Right cardiac atrium (tissue), 5 donors: ENCODE results near the gene FEN1. TPM values are rescaled to one million over a fixed set of nuclear protein-coding genes. Genes with fewer than 3 reads are reported as not detected.
A peak's percentile ranks its signal among the peaks of the same experiment; 100 is the strongest.

Experiments
- ATAC-seq, 2 donors: fragments of 200-7000 bp; cut with Tn5 transposase; one replicate each; pipeline versions ENCODE4 v1.8.0 to v1.9.1; 2020; ENCODE audit warnings: moderate library complexity in 2 of 2, mild to moderate bottlenecking in 1 of 2
- DNase-seq, 3 donors: peaks; one replicate each; pipeline ENCODE4 v3.0.0-alpha.2; 2020
- H3K27ac ChIP-seq: one replicate; pipeline ENCODE4 v1.5.1; 2013; ENCODE audit warnings: mild to moderate bottlenecking, low read length, control low read depth, moderate library complexity
- H3K27me3 ChIP-seq: one replicate; pipeline ENCODE4 v1.6.1; 2013; ENCODE audit not compliant: control insufficient read depth, insufficient read depth
- H3K4me1 ChIP-seq: one replicate; pipeline ENCODE4 v1.6.1; 2013; ENCODE audit warnings: low read length; ENCODE audit not compliant: control insufficient read depth, insufficient read depth
- H3K4me3 ChIP-seq: one replicate; pipeline ENCODE4 v1.5.1; 2013; ENCODE audit warnings: low read length, control low read depth
- H3K9me3 ChIP-seq: one replicate; pipeline ENCODE4 v1.6.1; 2013; ENCODE audit warnings: low read length; ENCODE audit not compliant: control insufficient read depth
- WGBS: extraction: QIAGEN DNeasy Blood & Tissue Kit; methylation state at CpG from one replicate; pipeline ENCODE4 v1.1.7; 2013; 5-methylcytosine and 5-hydroxymethylcytosine counted together
- intact Hi-C, 4 donors: fragments of 100-400 bp; cut with DNase I; formaldehyde crosslinking; loops; one replicate each; pipeline versions ENCODE4 v1.11.0 to v1.14.0; 2022 to 2023
- polyA plus RNA-seq: library from polyadenylated mRNA; stranded (reverse); fragments of 200-250 nt; gene quantifications from one replicate; pipeline ENCODE4 v1.2.3, GENCODE V29; 2013
- total RNA-seq, 4 donors: library from RNA; stranded (reverse); fragmentation: NEBNext Ultra II Directional; extraction: Animal tissue kit (Norgen Biotek cat#: 25700); gene quantifications; one replicate each; pipeline ENCODE4 v1.2.1, GENCODE V29; 2021
- donor health status: healthy with polysubstance abuse.
- donor health status: DM: no; HTN: yes; CAD: no.
- donor health status: DM: no; HTN: no; CAD: no.
- donor health status: DM: no; HTN: yes; CAD: no; lungs with severe emphysema.
- donor health status: DM: yes; HTN: yes; CAD: no.

FEN1 gene
- total and polyA plus RNA-seq, 5 donors, result 4.6 to 5.4 (median 5.1) TPM

DNA sequence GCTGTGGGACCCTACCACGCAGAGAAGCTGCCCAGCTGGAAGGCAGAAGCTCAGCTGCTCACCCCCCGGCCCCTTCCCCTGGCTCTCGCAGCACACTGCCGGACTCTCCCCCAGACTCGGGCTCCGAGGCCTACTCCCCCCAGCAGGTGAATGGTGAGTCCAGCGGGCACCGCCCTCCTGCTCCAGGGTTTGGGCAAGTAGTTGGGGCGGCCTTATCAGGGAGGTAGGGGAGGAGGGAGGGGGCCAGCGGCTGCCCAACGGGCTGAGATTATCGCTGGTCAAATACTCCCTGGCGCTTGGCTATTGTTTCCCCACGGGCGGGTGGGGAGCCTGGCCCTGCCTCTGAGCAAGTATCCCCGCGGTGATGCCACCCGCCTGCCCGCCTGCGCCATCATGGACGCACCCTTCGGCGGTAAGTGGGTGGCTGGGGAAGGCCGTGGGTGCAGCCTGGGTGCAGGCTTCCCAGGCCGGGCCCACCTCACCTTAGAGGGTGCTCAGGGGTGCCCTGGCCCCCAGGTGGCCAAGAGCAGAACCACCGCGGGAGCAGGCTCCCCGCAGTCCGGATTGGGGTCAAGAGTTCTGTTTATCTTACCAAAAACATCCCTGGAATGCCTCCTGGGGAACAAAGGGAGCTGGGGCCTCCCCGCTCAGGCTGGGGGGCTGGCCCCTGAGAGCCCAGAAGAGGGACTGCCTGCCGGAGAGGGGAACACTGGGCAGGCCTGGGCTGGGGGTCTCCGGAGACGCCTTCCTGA, 23.4 kb upstream of the FEN1 start:
- 60% methylated on average over 33 of the region's 33 CpGs for WGBS
- DNase-seq (no peak), ATAC-seq (no peak)
- Histone ChIP-seq H3K27ac (no peak overlapping the region), H3K4me3 (no peak overlapping the region), H3K4me1 (no peaks in the 10 kb centered on the region), H3K27me3 (no peaks in the 10 kb centered on the region), H3K9me3 (no peaks in the 10 kb centered on the region)
- intact Hi-C loops, result no loop called here

- 85% methylated on average over 20 of the region's 20 CpGs for WGBS
- intact Hi-C loops, result no loop called here
- no peak for ATAC-seq
- Histone ChIP-seq H3K9me3 (no peaks in the 10 kb centered on the region), H3K27me3 (no peaks in the 10 kb centered on the region), H3K4me1 (no peaks in the 10 kb centered on the region), H3K4me3 (no peak overlapping the region), H3K27ac (no peak overlapping the region)
- DNase-seq, result no peak
Measured at GRCh38 chr11:61769946-61770683, 22.6 kb upstream of the FEN1 start.

DNA sequence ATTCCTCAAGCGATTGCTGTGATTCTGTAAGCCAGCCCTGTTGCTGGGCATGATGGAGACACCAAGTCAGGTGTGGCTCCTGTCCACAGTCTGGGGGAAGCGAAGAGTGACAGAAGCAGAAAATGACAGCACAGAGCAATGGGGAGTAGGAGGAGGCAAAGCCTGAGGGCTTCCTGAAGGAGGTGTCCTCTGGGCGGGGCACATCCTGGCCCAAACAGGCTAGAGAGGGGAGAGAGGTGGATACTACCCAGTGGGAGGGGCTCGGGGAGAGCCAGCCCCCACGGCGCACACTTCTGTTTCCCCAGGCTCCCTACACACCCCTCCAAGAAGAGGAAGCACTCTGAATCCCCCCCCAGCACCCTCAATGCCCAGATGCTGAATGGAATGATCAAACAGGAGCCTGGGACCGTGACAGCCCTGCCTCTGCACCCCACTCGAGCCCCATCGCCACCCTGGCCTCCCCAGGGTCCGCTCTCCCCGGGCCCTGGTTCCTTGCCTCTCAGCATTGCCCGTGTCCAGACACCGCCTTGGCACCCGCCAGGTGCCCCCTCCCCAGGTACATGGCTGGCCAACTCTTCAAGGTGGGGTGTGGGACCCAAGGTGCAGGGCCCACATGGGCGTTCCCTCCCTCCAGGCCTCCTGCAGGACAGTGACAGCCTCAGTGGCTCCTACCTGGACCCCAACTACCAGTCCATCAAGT, 21.4 kb upstream of the FEN1 start:
- 87% methylated on average over 15 of the region's 15 CpGs for WGBS
- intact Hi-C loops, result no loop called here
- Histone ChIP-seq H3K27me3 (no peaks in the 10 kb centered on the region), H3K9me3 (no peaks in the 10 kb centered on the region), H3K4me3 (no peak overlapping the region), H3K4me1 (no peaks in the 10 kb centered on the region), H3K27ac (no peak overlapping the region)
- DNase-seq (no peak), ATAC-seq (no peak)

DNA sequence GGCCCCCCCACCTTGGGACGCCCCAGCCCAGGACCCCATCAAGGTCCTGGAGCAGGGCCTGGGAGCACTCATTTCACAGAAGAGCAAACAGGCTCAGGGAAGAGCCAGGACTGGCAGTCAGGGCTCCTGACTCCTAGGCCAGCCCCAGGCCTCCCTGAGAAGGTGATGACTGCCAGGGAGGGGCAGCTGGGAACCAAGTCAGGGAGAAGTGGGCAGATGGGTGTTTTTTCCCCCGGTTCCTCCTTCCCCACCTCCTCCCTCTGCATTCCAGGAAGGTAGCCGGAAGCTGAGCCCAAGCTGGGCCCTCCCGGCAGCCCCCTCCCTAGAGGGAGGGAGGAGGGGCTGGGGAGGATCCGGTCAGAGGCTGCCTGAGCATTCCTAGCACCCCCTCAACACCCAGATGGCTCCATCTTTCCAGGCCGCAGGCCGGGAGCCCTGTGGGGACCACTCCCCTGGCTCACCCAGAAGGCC, 20.7 kb upstream of the FEN1 start:
- WGBS, result 45% methylated on average over 7 of the region's 7 CpGs
- no peak overlapping the region for H3K27ac ChIP-seq
- H3K27me3 ChIP-seq, result no peaks in the 10 kb centered on the region
- DNase-seq, result no peak
- no peaks in the 10 kb centered on the region for H3K4me1 ChIP-seq
- H3K9me3 ChIP-seq, result no peaks in the 10 kb centered on the region
- no peak overlapping the region for H3K4me3 ChIP-seq
- ATAC-seq, result no peak
- intact Hi-C loops, result no loop called here

- no peak overlapping the region for H3K27ac ChIP-seq
- H3K9me3 ChIP-seq, result no peaks in the 10 kb centered on the region
- no peak overlapping the region for H3K4me3 ChIP-seq
- intact Hi-C loops, result no loop called here
- no peak for ATAC-seq
- 75% methylated on average over 10 of the region's 10 CpGs for WGBS
- H3K4me1 ChIP-seq, result no peaks in the 10 kb centered on the region
- no peaks in the 10 kb centered on the region for H3K27me3 ChIP-seq
- no peak for DNase-seq
Measured at GRCh38 chr11:61773356-61773755, 19.4 kb upstream of the FEN1 start.

GRCh38 chr11:61773809-61774208, 18.9 kb upstream of the FEN1 start:
- WGBS, result 85% methylated on average over 18 of the region's 18 CpGs
- ATAC-seq (no peak), DNase-seq (peak in 2 of 3 donors; percentile 31 to 55)

DNA sequence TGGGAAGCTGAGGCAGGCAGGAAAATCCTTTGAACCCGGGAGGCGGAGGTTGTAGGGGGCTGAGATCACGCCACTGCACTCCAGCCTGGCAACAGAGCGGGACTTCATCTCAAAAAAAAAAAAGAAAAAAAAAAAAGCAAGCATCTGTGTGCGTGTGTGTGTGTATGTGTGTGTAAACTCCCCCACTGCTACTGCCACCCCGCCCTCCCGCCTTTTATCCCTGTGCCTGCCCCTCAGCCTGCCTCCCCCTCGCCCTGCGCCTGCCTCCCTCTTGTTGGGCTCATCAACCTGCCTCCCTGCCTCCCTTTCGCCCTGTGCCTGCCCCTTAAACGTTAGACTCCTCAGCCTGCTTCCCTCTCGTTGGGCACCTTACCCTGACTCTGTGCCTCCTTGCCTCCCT, 18.3 kb upstream of the FEN1 start:
- ATAC-seq (no peak), DNase-seq (peak in 2 of 3 donors; percentile 29 to 32)
- Histone ChIP-seq H3K27me3 (no peaks in the 10 kb centered on the region), H3K4me1 (no peaks in the 10 kb centered on the region), H3K4me3 (no peak overlapping the region), H3K27ac (no peak overlapping the region), H3K9me3 (no peaks in the 10 kb centered on the region)
- 85% methylated on average over 12 of the region's 12 CpGs for WGBS
- intact Hi-C loops, result no loop called here

More at GRCh38 chr11:61773809-61774208, 18.9 kb upstream of the FEN1 start:
- intact Hi-C loops, result no loop called here
- H3K27ac ChIP-seq, result no peak overlapping the region
- H3K9me3 ChIP-seq, result no peaks in the 10 kb centered on the region
- H3K27me3 ChIP-seq, result no peaks in the 10 kb centered on the region
- no peaks in the 10 kb centered on the region for H3K4me1 ChIP-seq
- no peak overlapping the region for H3K4me3 ChIP-seq

DNA sequence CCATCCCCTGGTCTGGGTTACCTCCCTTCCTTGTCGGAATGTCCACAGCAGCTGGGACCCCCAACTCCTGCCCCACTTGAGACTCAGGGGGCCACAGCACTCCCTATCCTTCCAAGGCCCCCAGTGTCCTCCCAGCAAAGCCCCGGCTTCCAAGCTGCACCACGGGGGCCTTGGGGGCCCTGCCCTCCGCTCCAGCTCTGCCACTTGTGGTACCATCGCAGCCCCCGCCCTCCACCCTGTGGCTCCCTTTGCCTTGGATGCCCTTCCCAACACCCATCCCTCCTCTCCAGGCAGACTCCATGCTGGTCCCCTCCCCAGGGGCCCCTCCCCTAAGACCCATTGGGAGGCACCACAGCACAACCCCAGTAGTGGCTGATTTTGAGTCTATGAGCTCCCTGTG, 17.6 kb upstream of the FEN1 start:
- DNase-seq, result peak in 2 of 3 donors; percentile 21 to 30
- H3K4me1 ChIP-seq, result no peaks in the 10 kb centered on the region
- H3K27me3 ChIP-seq, result no peaks in the 10 kb centered on the region
- intact Hi-C loops, result no loop called here
- H3K9me3 ChIP-seq, result no peaks in the 10 kb centered on the region
- ATAC-seq, result no peak
- no peak overlapping the region for H3K27ac ChIP-seq
- 96% methylated on average over 6 of the region's 6 CpGs for WGBS
- H3K4me3 ChIP-seq, result no peak overlapping the region

GRCh38 chr11:61775606-61776554, 16.8 kb upstream of the FEN1 start:
- intact Hi-C loops, result no loop called here

DNA sequence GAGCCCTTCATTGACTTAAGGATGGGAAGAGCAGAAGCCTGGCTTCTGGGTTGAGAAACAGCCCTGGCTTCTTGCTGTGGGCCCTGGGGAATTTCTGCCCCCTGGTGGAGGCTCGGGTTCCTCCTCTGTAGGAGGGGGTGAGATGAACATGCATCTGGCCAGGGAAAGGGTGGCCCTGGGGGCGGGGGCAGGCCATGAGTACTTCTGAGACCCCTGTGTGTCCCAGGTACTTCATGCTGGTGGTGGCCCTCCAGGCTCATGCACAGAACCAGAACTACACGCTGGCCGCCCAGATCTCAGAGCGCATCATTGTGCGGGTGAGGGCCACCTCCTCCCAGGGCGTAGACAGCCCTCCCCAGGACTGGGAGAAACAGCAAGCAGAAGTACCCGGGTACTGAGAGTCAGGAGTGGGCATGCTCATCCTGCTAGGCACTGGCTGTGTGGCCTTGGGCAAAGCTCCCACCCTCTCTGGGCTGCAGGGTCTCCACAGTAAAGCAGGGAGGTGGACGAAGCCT, 16.1 kb upstream of the FEN1 start:
- peak in 1 of 2 donors; percentile 14 for ATAC-seq
- no peak overlapping the region for H3K27ac ChIP-seq
- 70% methylated on average over 9 of the region's 9 CpGs for WGBS
- DNase-seq, result peak; percentile 46 to 80 (median 76)
- no peaks in the 10 kb centered on the region for H3K9me3 ChIP-seq
- no peak overlapping the region for H3K4me3 ChIP-seq
- intact Hi-C loops, result no loop called here
- H3K4me1 ChIP-seq, result no peaks in the 10 kb centered on the region
- H3K27me3 ChIP-seq, result no peaks in the 10 kb centered on the region

More at GRCh38 chr11:61775606-61776554, 16.8 kb upstream of the FEN1 start:
- Histone ChIP-seq H3K4me3 (no peak overlapping the region), H3K27me3 (no peaks in the 10 kb centered on the region), H3K27ac (no peak overlapping the region), H3K9me3 (no peaks in the 10 kb centered on the region), H3K4me1 (no peaks in the 10 kb centered on the region)
- ATAC-seq (no peak), DNase-seq (peak in 2 of 3 donors; percentile 18 to 28)
- WGBS, result 81% methylated on average over 20 of the region's 20 CpGs
